Skin of body (tissue), 2 donors: Measurements from ENCODE around the gene SRGAP1. TPM values are rescaled to one million over a fixed set of nuclear protein-coding genes. Genes with fewer than 3 reads are reported as not detected.
A peak's percentile ranks its signal among the peaks of the same experiment; 100 is the strongest.

Source experiments
- DNase-seq: peaks from one replicate; lab custom pipeline; 2025; lab: John Stamatoyannopoulos, UW
- total RNA-seq: library from RNA; depleted of rRNA; stranded (reverse); fragments of >200 nt; gene quantifications from one replicate; pipeline ENCODE4 v1.2.3, GENCODE V29; 2014

SRGAP1 gene
- 15.9 TPM for total RNA-seq

DNA sequence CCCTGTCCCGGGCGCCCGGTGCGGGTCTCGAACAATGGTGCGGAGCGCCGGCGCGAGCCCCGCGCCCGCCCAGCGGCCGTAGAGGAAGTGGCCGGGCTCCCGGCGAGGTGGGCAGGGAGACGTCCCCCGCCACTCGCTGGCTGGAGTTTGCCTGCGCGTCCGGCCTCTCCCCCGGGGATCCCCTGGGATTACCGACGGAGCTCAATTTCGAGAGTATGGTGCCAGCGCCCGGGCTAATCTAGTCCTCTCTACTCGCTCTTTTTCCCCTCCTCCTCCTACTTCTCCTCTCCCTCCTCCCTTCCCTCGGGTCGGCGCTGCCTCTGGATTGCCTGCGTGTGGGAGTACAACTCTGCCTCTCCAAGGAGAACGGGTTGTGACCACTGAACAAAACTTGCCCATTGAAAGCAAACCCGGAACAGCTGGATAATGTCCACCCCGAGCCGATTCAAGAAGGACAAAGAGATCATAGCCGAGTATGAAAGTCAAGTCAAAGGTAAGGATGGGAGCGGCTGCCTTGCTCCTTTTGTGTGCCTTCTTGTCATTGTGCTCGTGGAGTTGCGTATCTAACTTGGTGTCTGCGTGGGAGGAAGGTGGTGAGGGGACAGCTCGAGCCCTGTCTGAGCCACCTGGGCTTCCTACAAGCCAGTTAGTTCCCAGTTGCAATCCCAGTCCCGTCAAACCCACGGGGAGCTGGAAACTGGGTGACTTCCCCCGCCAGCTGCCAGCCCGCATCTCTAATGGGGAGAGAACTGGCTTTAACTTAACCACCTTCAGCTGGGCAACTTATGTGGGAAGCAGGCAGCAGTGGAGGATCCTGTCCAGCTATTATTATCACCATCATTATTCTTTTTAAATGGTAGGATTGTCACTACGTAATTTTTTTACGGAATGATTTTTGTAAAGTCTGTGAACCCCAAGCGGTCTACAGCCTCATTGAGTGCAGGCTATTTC is at the start of gene SRGAP1:
Gene SRGAP1, plus strand, starts transcription at position 310 of the 951 bp plus-strand sequence. Its CDS starts 117 bp downstream, at position 427.
- DNase-seq: peak; percentile 70

DNA sequence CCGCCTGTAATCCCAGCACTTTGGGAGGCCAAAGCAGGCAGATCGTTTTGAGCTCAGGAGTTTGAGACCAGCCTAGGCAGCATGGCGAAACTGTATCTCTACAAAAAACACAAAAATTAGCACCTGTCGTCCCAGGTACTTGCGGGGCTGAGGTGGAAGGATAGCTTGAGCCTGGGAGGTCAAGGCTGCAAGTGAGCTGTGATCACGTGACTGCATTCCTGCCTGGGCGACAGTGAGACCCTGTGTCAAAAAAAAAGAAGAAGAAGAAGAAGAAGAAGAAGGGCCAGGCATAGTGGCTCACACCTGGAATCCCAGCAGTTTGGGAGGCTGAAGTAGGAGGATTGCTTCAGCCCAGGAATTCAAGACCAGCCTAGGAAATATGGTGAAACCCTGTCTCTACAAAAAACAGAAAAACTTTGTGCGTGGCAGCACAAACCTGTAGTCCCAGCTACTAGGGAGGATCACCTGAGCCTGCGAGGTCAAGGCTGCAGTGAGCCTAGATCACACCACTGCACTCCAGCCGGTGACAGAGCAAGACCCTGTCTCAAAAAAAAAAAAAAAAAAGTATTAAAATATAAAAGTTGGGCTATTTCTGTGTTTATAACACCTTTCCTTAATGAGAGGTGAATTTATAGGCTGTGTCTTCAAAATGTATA is 49.3 kb upstream of the SRGAP1 start:
- no peak for DNase-seq

DNA sequence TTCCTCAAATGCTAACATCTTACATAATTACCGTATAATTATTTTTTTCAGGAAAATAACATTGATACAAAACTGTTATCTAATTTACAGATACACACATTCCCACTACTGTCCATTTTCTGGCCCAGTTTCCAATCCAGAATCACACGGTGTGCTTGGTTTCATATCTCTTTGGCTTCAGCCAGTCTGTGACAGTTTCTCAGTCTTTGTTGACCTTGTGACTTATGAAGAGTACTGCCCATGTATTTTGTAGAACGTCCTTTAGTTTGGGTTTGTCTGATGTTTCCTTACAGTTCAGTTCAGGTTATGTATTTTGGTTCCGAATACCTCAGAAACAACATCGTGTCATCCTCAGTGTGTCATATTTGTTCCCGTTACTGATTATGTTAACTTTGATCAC is 48.6 kb upstream of the SRGAP1 start:
- DNase-seq: no peak

DNA sequence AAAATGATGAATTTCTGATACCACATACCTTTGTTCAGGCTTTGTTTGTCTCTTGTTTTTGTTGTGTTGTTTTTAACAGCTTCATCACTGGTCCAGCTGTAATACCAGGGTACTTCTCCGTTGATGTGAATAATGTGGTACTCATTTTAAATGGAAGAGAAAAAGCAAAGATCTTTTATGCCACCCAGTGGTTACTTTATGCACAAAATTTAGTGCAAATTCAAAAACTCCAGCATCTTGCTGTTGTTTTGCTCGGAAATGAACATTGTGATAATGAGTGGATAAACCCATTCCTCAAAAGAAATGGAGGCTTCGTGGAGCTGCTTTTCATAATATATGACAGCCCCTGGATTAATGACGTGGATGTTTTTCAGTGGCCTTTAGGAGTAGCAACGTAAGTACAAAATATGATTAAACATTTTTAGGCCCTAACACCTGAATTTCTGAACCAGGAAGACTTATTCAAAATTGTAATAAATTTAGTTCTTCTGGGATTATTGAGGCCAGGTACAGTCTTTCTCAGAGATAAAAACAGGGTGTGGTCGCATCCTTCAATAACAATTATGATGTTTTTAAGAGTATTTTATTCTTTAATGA is 42.4 kb upstream of the SRGAP1 start:
- no peak for DNase-seq

DNA sequence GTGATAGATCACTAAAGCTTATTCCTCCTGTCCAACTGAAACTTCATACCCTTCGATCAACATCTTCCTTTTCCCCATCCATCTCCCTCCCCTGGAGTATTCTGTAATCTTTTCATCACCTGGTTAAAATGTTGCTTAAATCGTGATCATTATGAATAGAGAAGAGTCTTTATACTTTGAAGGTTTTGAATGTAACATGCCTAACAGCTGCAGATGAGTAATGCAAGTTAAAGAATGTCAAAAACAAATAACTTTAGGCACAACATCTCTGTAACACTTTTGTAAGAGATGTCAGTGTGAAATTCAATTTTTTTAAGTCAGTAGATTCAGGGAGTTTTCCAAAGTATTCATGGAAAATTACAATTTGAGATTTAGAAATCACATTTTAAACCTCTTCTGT is 39.8 kb upstream of the SRGAP1 start:
- no peak for DNase-seq

DNA sequence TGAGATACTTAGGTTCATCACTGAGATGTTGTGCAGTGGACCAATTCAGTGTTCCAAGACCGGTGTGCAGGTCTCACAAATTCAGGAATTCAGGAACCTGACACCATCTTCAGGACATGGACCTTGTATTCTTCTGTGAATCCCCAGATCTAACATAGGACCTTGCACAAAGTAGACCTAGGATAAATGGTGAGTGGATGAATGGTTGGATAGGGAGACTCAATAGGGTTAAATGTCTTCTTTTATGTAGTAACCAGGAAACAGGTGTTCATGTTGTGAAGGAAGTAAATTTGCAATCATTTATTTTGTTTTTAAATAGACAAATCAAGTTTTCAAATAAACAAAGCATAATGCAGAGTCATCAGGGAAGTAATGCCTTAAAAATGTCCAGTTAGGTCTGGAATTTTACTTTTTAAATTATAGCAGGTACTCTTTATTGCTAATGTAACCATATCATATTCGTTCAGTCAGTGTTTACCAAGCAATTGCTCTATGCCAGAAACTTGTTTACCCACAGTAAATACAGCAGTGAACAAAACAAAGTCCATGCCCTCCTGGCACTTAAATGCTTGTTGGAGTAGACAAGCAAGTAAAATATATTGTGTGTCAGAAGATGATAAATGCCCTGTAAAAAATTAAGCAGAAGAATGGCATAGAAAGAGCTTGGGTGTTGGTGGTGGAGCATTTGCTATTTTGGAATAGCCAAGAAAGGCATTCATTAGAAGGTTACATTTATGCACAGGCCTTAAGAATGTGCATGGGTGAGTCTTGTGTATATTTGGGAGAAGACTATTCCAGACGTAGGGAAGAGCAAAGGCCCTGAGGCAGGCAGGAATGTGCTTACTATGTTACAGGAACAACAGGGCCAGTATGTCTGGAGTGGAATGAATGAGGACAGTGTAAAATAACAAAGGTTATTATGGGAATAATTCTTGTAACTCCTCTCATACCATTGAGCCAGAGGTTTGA is 38.5 kb upstream of the SRGAP1 start:
- no peak for DNase-seq

DNA sequence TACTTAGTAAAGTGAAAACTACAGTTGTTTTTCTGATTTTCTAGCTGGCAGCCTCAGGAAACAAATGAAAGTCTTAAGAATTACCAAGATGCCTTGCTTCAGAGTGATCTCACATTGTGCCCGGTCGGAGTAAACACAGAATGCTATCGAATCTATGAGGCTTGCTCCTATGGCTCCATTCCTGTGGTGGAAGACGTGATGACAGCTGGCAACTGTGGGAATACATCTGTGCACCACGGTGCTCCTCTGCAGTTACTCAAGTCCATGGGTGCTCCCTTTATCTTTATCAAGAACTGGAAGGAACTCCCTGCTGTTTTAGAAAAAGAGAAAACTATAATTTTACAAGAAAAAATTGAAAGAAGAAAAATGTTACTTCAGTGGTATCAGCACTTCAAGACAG is 35.9 kb upstream of the SRGAP1 start:
- DNase-seq: no peak

DNA sequence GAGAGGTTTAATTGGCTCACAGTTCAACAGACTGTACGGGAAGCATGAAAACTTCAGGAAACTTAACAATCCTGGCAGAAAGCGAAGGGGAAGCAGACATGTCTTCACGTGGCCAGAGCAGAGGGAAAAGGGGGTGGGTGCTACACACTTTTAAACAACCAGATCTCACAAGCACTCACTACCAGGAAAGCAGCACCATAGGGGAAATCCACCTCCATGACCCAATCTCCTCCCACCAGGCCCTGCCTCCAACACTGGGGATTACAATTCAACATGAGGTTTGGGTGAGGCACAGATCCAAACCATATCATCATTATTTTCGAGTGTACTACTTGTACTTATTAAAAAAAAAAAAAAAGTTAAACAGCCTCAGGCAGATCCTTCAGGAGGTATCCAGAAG is 34.9 kb upstream of the SRGAP1 start:
- no peak for DNase-seq

DNA sequence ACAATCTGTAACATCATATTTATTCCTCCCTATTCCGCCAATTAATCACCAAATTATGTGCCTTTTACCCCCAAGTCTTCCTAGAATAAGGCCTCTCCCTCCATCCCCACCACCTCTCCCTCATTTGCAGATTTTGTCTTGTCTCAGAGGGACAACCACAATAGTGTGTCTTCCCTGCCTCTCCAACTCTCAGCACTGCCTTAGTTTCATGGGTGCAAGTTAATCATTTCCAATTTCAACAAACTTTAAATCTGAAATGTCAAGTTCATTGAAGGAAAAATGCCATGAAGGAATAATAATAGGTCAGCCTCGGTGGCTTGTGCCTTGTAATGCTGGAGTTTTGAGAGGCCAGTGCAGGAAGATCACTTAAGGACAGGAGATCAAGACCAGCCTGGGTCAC is 33.2 kb upstream of the SRGAP1 start:
- DNase-seq: no peak

DNA sequence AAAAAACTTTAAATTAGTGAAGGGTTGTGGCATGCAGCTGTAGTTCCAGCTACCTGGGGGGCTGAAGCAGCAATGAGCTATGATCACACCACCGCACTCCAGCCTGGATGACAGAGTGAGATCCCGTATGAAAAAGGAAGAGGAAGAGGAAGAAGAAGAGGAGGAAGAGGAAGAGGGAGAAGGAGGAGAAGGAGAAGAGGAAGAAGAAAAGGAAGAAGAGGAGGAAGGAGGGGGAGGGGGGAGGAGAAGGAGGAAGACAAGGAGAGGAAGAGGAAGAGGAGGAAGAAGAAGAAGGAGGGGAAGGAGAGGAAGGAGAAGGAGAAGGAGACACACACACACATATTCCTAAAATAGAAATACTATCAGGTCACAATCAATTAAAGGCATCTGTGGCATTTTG is 32.7 kb upstream of the SRGAP1 start:
- no peak for DNase-seq

DNA sequence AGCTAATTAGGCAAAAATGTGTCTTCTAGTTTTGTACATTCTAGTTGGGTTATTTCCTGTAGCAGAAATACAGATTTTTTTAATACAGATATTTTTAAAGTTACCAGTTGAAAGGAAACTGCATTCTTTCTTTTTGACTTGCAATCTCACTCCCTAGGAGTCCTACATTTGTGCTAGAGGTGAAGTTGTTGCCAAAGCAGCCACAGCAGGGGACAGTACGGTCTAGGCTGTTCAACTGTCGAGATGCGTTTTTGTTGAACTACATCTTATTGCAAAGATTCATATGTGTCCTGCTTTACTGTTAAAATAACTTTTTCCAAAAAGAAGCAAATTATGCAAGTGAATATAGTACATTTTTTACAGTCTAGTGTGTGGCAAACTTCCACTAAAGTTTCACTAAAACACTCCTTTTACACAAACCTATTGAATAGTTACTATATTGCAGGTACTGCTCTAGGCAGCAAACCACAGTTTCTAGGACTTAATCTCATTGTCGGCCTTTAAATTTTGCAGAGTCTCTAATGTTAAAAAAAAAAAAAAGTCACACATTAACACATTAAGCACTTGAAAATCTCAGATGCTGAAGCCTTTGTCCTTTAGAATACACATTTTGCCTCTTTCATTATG is 30.2 kb upstream of the SRGAP1 start:
- no peak for DNase-seq

DNA sequence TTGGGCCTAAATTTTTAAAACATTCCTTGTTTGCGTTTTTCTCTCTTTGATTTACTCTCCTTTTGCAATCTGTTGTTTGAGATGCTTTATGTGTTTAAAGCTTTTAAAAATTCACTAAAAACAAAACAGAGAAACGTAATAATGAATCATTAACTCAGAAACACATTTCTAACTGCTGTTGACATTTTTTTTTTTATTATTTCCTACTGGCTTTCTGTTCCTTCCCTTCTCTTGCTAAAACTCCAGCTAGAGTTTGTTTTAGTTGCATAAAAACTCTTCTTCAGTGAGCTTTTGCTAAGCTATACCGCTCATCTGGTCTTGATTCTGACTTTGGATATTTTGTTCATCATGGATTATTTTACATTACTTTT is 29.0 kb upstream of the SRGAP1 start:
- DNase-seq: no peak

DNA sequence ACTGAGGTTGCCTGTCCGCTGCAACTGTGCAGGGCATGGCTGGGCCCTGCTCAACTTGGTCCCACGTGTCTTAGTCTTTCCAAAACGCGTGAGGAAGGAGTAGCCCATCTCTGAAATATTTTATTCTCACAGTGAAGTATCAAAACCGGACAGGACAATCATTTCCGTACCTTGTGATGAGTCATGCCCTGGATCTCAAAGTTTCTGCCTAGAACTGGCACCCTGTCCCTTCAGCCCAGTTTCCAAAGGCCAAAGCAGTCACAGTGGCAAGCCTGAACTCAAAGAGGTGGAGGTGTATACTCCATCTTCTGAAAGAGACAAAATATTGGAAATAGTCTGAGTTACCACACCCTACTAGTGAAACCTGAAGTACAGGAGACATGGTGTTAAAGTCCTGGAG is 28.5 kb upstream of the SRGAP1 start:
- DNase-seq: no peak

DNA sequence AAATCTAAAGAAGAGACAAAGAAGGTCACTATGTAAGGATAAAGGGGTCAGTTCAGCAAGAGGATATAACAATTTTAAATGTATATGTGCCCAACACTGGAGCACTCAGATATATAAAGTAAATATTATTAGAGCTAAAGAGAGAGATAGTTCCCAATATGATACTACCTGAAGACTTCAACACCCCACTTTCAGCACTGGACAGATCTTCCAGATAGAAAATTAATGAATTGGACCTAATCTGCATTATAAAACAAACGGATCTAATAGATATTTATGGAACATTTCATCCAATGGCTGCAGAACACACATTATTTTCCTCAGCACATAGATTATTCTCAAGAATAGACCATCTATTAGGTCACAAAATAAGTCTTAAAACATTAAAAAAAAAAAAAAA is 24.1 kb upstream of the SRGAP1 start:
- DNase-seq: no peak

DNA sequence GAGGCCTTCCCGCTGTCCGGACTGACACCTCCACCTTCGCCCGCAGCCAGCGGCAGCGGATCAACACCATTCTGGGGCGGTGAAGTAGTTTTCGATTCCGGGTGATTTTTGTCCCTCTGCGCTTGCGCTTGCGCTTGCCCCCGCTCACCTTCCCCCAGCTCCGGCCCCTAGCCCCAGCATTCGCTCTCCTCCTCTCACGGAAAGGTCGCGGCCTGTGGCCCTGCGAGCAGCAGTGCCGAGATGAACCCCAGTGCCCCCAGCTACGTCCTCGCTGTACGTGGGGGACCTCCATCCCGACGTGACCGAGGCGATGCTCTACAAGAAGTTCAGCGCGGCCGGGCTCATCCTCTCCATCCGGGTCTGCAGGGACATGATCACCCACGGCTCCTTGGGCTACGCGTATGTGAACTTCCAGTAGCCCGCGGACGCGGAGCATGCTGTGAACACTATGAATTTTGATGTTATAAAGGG is 22.7 kb upstream of the SRGAP1 start:
- DNase-seq: no peak

DNA sequence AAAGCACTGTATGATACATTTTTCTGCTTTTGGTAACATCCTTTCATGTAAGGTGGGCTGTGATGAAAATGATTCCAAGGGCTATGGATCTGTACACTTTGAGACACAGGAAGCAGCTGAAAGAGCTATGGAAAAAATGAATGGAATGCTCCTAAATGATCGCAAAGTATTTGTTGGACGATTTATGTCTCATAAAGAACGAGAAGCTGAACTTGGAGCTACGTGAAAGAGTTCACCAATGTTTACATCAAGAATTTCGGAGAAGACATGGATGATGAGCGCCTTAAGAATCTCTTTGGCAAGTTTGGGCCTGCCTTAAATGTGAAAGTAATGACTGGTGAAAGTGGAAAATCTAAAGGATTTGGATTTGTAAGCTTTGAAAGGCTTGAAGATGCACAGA is 22.1 kb upstream of the SRGAP1 start:
- DNase-seq: no peak

DNA sequence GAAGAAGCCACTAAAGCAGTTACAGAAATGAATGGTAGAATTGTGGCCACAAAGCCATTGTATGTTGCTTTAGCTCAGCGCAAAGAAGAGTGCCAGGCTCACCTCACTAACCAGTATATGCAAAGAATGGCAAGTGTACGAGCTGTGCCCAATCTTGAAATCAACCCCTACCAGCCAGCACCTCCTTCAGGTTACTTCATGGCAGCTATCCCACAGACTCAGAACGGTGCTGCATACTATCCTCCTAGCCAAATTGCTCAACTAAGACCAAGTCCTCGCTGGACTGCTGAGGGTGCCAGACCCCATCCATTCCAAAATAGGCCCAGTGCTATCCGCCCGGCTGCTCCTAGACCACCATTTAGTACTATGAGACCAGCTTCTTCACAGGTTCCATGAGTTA is 21.5 kb upstream of the SRGAP1 start:
- DNase-seq: no peak

DNA sequence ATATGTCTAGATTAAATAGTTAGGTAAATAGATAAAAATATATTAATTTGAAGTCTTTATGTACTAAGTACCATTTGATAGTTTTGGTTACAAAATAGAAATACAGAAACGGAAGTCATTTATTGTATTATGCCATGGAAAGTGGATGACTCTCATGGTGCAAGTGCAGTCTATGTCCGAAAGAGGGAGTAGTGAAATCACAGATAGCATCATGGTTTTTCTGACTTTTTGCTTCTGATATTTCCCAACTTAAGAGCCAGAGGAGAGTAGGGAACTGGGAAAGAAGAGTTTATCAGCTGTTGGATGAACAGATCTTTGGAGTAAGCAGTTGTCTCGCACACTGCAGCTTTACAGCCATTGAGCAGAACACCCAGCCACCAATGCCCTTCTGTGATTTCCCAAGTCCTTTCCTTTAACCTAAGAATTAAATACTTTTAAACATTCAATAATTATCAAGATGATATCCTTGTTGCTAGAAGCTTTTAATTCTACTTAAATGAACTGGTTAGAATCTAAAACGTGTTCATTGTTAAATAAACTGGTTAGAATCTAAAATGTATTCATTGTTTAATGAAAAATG is 18.4 kb upstream of the SRGAP1 start:
- peak; percentile 73 for DNase-seq

DNA sequence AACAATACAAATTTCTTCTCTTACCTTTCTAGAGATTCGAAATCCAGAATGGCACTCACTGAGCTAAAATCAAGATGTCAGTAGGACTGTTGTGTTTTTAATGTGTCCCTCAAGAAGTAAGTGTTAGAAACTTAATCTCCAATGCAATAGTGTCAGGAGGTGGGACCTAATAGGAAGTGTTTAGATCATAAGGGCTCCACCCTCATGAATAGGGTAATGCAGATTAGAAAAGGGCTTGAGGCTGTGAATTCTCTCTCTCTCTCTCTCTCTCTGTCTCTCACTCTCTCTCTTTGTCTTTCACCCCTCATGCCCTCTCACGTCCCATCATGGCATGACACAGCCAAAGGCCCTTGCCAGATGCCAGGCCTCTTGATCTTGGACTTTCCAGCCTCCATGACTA is 15.6 kb upstream of the SRGAP1 start:
- no peak for DNase-seq

DNA sequence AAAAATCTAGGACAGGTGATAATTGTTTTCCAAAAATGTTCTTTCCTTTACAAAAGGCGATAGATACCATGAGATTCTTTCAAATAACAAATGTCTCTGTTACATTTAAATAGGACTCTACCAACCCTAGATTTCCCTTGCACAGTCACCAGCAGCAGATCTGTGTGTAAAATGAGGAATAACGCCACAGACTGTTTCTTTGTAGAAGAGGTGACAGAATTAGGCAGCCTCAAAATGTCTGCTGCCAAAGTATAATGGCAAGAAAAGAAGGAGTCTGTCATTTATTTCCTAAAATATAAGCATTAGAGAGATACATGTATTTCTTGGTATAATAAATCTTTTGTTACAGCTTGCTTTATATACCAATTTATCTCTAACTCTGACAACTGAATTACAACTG is 8.5 kb upstream of the SRGAP1 start:
- no peak for DNase-seq
